HK-2 (cell line): ENCODE measurements around the gene PIGS.
"Not testable (repeated sequence)": the region's sequence is repeated elsewhere in the genome, so short reads cannot be mapped to it uniquely, and the experiment has no call there.

Experiments used
- DNase-seq: peaks from one replicate; pipeline ENCODE4 v3.0.0-alpha.2; 2018; ENCODE audit not compliant: unreplicated experiment

Gene PIGS

GRCh38 chr17:28571361-28572122 is at the start of gene PIGS:
TSS of gene PIGS (minus strand) at chr17:28571524. CDS start at chr17:28571496, 28 bp downstream.
- DNase-seq = peak; percentile 96

GRCh38 chr17:28620010-28620409 is 48.7 kb upstream of the PIGS start:
- no peak for DNase-seq

GRCh38 chr17:28618464-28618863 is 47.1 kb upstream of the PIGS start:
- no peak for DNase-seq

- DNase-seq = no peak
Observed at GRCh38 chr17:28616281-28616680, 45.0 kb upstream of the PIGS start.

GRCh38 chr17:28615260-28615940 is 44.1 kb upstream of the PIGS start:
- DNase-seq = no peak

GRCh38 chr17:28613931-28614381 is 42.6 kb upstream of the PIGS start, which contains the start of gene RSKR:
TSS of gene RSKR (minus strand) at chr17:28614185. CDS start at chr17:28614161, 24 bp downstream.
- DNase-seq = no peak

GRCh38 chr17:28612936-28613872 is 41.9 kb upstream of the PIGS start:
- no peak for DNase-seq

- DNase-seq = no peak
Observed at GRCh38 chr17:28612531-28612930, 41.2 kb upstream of the PIGS start.

GRCh38 chr17:28610376-28610775 is 39.1 kb upstream of the PIGS start:
- no peak for DNase-seq

- not testable (repeated sequence) for DNase-seq
Observed at GRCh38 chr17:28604031-28604430, 32.7 kb upstream of the PIGS start.

GRCh38 chr17:28599311-28600184 is 28.2 kb upstream of the PIGS start:
- DNase-seq = peak; percentile 71

GRCh38 chr17:28598799-28599310 is 27.5 kb upstream of the PIGS start, which contains the start of gene SPAG5:
TSS of gene SPAG5 (minus strand) at chr17:28599025. CDS start at chr17:28598946, 79 bp downstream.
- peak; percentile 95 for DNase-seq

GRCh38 chr17:28598389-28598788 is 27.1 kb upstream of the PIGS start:
- no peak for DNase-seq

- no peak for DNase-seq
Observed at GRCh38 chr17:28597606-28598383, 26.5 kb upstream of the PIGS start.

GRCh38 chr17:28592260-28592659 is 20.9 kb upstream of the PIGS start:
- DNase-seq = no peak

- no peak for DNase-seq
Observed at GRCh38 chr17:28585851-28586250, 14.5 kb upstream of the PIGS start.

- no peak for DNase-seq
Observed at GRCh38 chr17:28584434-28584833, 13.1 kb upstream of the PIGS start.

GRCh38 chr17:28582513-28582912 is 11.2 kb upstream of the PIGS start:
- no peak for DNase-seq

- no peak for DNase-seq
Observed at GRCh38 chr17:28580959-28581358, 9.6 kb upstream of the PIGS start.

GRCh38 chr17:28579526-28579925 is 8.2 kb upstream of the PIGS start:
- DNase-seq = no peak
